HG02943 (cell line): ENCODE results near the gene CISH.

Source experiments
- ATAC-seq: cut with Tn5 transposase; IDR thresholded peaks from one replicate; pipeline ENCODE4 v1.9.1; 2021; ENCODE audit warnings: mild to moderate bottlenecking, low read depth, moderate library complexity; ENCODE audit not compliant: unreplicated experiment

Gene CISH

GRCh38 chr3:50616003-50616769, 4.6 kb upstream of the CISH start:
- ATAC-seq, result no peak

GRCh38 chr3:50615190-50615589, 3.6 kb upstream of the CISH start:
- ATAC-seq, result no peak

- no peak for ATAC-seq
These were observed 1.6 kb upstream of the CISH start for GRCh38 chr3:50612970-50613846.

GRCh38 chr3:50612234-50612882, 784 bp upstream of the CISH start:
- no peak for ATAC-seq

GRCh38 chr3:50610992-50611463, 546 bp downstream of the CISH start:
- ATAC-seq, result no peak

GRCh38 chr3:50610181-50610971, 1.2 kb downstream of the CISH start:
- no peak for ATAC-seq

GRCh38 chr3:50609763-50610085, 1.9 kb downstream of the CISH start:
- no peak for ATAC-seq

- ATAC-seq, result no peak
These were observed 2.4 kb downstream of the CISH start for GRCh38 chr3:50609071-50609762.

GRCh38 chr3:50608278-50608677, 3.3 kb downstream of the CISH start:
- no peak for ATAC-seq

- ATAC-seq, result no peak
These were observed 4.1 kb downstream of the CISH start for GRCh38 chr3:50607271-50608091.

GRCh38 chr3:50606596-50606995, 5.0 kb downstream of the CISH start:
- ATAC-seq, result no peak

GRCh38 chr3:50605901-50606326, 5.7 kb downstream of the CISH start:
- no peak for ATAC-seq

- ATAC-seq, result no peak
These were observed 6.7 kb downstream of the CISH start for GRCh38 chr3:50604628-50605588.

- ATAC-seq, result no peak
These were observed 7.4 kb downstream of the CISH start for GRCh38 chr3:50604110-50604621.

GRCh38 chr3:50603261-50604109, 8.1 kb downstream of the CISH start:
- ATAC-seq, result no peak

GRCh38 chr3:50602595-50603191, 8.9 kb downstream of the CISH start:
- ATAC-seq, result no peak
